HL-60 (cell line): ENCODE data around the gene RALA.

Source experiments
- DNase-seq, 2 experiments: peaks; one replicate each; pipeline ENCODE4 v3.0.0-alpha.2; 2010 to 2020; ENCODE audit warnings: low read depth in 1 of 2, low spot score in 1 of 2
- H3K27ac ChIP-seq: fragments of 250-450 bp; sonication (Bioruptor Pico); replicated peaks from 2 replicates; pipeline ENCODE4 v1.5.1; 2020; ENCODE audit warnings: mild to moderate bottlenecking, moderate library complexity
- H3K27me3 ChIP-seq: fragments of 250-450 bp; sonication (Bioruptor Pico); 2 replicates; pipeline ENCODE4 v1.5.1; 2021; ENCODE audit warnings: mild to moderate bottlenecking, moderate library complexity; ENCODE audit not compliant: insufficient read depth, poor library complexity, severe bottlenecking
- H3K4me3 ChIP-seq: replicated peaks from 2 replicates; pipeline ENCODE4 v1.5.1; 2011; ENCODE audit warnings: mild to moderate bottlenecking, control low read depth, low read length; ENCODE audit not compliant: insufficient read depth
- CTCF ChIP-seq: IDR thresholded peaks from one replicate; pipeline ENCODE4 v1.5.1; 2011; ENCODE audit warnings: low read length, control low read depth, inconsistent platforms; ENCODE audit not compliant: insufficient read depth
- GABPA ChIP-seq: IDR thresholded peaks from 2 replicates; pipeline ENCODE4 v1.6.1; 2012; ENCODE audit warnings: low read depth
- POLR2AphosphoS5 ChIP-seq: IDR thresholded peaks from 2 replicates; pipeline ENCODE4 v1.6.1; 2012; ENCODE audit warnings: low read depth
- SPI1 ChIP-seq: IDR thresholded peaks from 2 replicates; pipeline ENCODE4 v1.6.1; 2012; ENCODE audit warnings: low read depth, mild to moderate bottlenecking, borderline replicate concordance
- TF ChIP-seq, protein P1 (sequence below): IDR thresholded peaks from 2 replicates; pipeline ENCODE4 v1.6.1; 2012; ENCODE audit warnings: low read depth; ENCODE audit not compliant: insufficient replicate concordance

The RALA gene

GRCh38 chr7:39734633-39735004 is 111.2 kb downstream of the RALA start:
- no peak for DNase-seq
- H3K27ac ChIP-seq: no peak overlapping the region; the same call in 1 of the 2 replicates
- no peak for TF ChIP-seq CTCF
- no peak for TF ChIP-seq GABPA
- TF ChIP-seq, protein P1, sequence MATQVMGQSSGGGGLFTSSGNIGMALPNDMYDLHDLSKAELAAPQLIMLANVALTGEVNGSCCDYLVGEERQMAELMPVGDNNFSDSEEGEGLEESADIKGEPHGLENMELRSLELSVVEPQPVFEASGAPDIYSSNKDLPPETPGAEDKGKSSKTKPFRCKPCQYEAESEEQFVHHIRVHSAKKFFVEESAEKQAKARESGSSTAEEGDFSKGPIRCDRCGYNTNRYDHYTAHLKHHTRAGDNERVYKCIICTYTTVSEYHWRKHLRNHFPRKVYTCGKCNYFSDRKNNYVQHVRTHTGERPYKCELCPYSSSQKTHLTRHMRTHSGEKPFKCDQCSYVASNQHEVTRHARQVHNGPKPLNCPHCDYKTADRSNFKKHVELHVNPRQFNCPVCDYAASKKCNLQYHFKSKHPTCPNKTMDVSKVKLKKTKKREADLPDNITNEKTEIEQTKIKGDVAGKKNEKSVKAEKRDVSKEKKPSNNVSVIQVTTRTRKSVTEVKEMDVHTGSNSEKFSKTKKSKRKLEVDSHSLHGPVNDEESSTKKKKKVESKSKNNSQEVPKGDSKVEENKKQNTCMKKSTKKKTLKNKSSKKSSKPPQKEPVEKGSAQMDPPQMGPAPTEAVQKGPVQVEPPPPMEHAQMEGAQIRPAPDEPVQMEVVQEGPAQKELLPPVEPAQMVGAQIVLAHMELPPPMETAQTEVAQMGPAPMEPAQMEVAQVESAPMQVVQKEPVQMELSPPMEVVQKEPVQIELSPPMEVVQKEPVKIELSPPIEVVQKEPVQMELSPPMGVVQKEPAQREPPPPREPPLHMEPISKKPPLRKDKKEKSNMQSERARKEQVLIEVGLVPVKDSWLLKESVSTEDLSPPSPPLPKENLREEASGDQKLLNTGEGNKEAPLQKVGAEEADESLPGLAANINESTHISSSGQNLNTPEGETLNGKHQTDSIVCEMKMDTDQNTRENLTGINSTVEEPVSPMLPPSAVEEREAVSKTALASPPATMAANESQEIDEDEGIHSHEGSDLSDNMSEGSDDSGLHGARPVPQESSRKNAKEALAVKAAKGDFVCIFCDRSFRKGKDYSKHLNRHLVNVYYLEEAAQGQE: no peak
- TF ChIP-seq SPI1: no peak
- no peak for TF ChIP-seq POLR2AphosphoS5
- H3K27me3 ChIP-seq: no peaks in the 10 kb centered on the region
- peak overlapping the region; percentile 69 for H3K4me3 ChIP-seq

GRCh38 chr7:39735903-39736302 is 112.5 kb downstream of the RALA start:
- Histone ChIP-seq H3K4me3 (no peak overlapping the region), H3K27ac (no peak overlapping the region), H3K27me3 (no peaks in the 10 kb centered on the region)
- TF ChIP-seq POLR2AphosphoS5: no peak
- no peak for TF ChIP-seq CTCF
- TF ChIP-seq GABPA: no peak
- TF ChIP-seq, protein P1: no peak
- no peak for DNase-seq

DNA sequence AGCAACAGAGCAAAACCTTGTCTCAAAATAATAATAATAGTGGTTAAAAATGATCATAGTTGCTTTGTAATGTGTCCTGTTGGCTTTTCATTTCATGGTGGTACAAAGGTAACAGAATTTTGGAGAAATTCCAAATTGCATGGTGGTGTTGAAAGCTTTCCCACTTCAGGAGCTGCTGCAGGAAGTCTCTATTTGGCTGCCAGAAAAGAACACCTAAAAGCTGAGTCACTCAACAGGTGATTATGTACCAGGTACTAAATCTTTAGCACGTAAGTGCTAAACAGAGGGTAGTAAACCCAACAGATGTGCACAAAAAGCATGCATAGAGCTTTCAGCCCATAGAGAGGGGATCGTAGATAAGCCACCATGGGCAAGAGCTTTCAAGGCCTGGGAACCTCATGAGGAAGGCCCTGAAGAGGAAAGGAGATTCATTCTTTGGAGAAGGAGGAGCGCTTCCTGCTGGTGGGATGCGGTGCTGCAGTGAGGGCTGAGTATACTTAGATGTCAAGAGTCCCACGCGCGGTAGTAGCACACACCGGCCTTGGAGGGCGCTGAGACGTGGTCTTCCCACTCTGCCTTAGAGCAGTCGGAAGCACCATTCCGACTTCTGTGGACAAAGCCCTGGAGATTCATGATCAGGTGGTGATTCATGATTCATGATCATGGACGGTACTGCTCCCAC is 118.7 kb downstream of the RALA start:
- Histone ChIP-seq H3K27ac (no peak overlapping the region), H3K4me3 (no peak overlapping the region), H3K27me3 (no peaks in the 10 kb centered on the region)
- DNase-seq: peak; percentile 17 to 62
- TF ChIP-seq SPI1 (no peak), POLR2AphosphoS5 (no peak), CTCF (peak; percentile 29)
- TF ChIP-seq, protein P1: no peak
